ENCODE results near the gene UQCR11.

UQCR11 gene

GRCh38 chr19:1591421-1592023 lies 13.7 kb downstream of the UQCR11 start:
- Histone ChIP-seq H3K4me3 (peak overlapping the region; percentile 90), H3K27ac (peak overlapping the region; percentile 86 to 100)
- TF ChIP-seq CTCF (IDR thresholded peaks at IDR 0.05), result no peak
- DNase-seq (ENCODE audit: low spot score), result peak; percentile 72

- Histone ChIP-seq H3K4me3 (peak overlapping the region; percentile 90), H3K27ac (no peak overlapping the region)
- no peak for TF ChIP-seq CTCF (IDR thresholded peaks at IDR 0.05)
- no peak for DNase-seq (ENCODE audit: low spot score)
Measured at GRCh38 chr19:1590641-1591397, 14.4 kb downstream of the UQCR11 start.

- H3K27ac ChIP-seq, result no peak overlapping the region
- no peak for DNase-seq (ENCODE audit: low spot score)
- TF ChIP-seq CTCF (IDR thresholded peaks at IDR 0.05), result no peak
- no peak overlapping the region for H3K4me3 ChIP-seq
Measured at GRCh38 chr19:1587872-1588271, 17.4 kb downstream of the UQCR11 start.

DNA sequence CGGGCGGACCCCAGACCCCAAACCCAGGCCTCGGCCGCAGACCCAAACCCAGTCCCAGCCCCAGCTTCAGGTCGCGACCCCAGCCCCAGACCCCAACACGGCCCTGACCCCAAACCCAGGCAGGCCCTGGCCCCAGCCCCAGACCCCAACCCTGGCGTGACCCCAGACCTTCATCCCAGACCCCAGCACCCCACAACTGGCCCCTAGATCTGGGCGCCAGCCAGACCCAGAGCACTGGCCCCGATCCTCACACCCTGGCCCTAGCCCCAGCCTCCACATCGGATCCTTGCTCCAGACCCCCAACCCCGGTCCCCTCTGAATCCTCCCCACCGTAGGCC lies 20.1 kb downstream of the UQCR11 start:
- H3K4me3 ChIP-seq, result no peak overlapping the region
- DNase-seq (ENCODE audit: low spot score), result no peak
- TF ChIP-seq CTCF (IDR thresholded peaks at IDR 0.05), result no peak

DNA sequence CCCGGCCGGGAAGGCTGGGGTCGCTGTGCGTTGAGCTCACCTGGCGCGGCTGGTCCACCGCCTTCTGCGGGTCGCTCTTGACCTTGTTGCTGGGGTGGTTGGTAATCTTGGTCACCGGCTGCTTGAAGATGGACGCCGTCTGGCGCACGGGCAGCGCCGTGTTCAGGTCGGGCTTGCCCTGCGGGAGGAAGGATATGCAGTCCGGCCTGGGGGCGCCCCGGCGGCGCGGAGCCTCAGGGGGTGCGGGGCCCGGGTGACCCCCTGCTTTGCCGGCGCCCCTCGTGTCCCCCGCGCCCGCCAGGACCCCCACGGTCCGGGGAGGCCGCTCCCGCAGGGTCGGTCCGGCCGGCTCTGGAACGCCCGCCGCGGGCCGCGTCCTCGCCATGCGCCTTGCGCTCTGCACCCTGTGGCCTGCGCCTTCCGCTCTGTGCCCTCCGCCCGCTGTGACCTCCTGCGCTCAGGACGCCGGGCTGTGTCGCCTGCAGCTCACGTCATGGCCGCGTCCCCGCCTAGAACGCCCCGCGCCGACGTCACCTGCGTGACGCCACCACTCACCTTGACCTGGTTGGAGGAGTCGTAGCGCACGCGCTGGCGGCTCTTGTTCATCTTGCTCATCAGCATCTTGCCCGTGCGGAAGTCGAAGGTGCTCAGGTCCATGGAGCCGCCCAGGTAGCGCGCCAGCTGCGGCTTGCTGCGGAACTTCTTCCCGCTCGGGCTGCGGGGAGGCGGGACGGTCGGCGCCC lies 20.6 kb downstream of the UQCR11 start:
- H3K27ac ChIP-seq, result no peak overlapping the region
- H3K4me3 ChIP-seq, result no peak overlapping the region
- DNase-seq (ENCODE audit: low spot score), result no peak
- TF ChIP-seq CTCF (IDR thresholded peaks at IDR 0.05), result no peak

More for the DNA sequence above, 20.1 kb downstream of the UQCR11 start:
- H3K27ac ChIP-seq, result no peak overlapping the region

DNA sequence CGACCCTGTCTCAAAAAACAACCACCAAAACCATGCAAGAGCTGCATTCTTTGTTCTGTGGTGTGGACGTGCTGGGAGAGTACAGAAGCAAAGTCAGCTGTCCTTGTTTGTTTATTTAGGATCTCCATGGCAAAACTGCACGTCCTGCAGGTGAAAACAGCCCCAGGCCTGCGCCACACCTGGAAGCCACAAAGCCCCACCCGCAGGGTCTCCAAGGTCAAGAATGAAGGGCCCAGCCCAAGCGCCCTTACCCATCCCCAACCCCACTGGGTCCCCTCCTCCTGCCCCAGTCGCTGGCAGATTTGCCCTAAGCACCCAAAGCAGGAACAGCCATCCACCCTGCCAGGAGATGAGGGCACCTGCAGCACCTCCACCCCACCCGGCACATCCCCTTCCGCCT lies 23.1 kb downstream of the UQCR11 start:
- Histone ChIP-seq H3K4me3 (no peak overlapping the region), H3K27ac (no peak overlapping the region)
- no peak for TF ChIP-seq CTCF (IDR thresholded peaks at IDR 0.05)
- no peak for DNase-seq (ENCODE audit: low spot score)
